GM12891 (cell line): ENCODE data around the gene TMSB10.
A peak's percentile ranks its signal among the peaks of the same experiment; 100 is the strongest.
"Not testable (repeated sequence)": the region's sequence is repeated elsewhere in the genome, so short reads cannot be mapped to it uniquely, and the experiment has no call there.

Experiments used
- DNase-seq: peaks from one replicate; pipeline ENCODE4 v3.0.0; 2011; ENCODE audit warnings: low spot score; ENCODE audit not compliant: insufficient read length
- FAIRE-seq: peaks from 2 replicates; lab custom pipeline; 2011; peaks lifted over from hg19 to GRCh38; lab: Jason Lieb, UNC
- PAX5 ChIP-seq: IDR thresholded peaks from 2 replicates; pipeline ENCODE4 v1.6.1; 2011; ENCODE audit warnings: low read length, moderate library complexity, mild to moderate bottlenecking; ENCODE audit not compliant: insufficient read depth, severe bottlenecking
- POLR2A ChIP-seq: IDR thresholded peaks from 2 replicates; pipeline ENCODE4 v1.6.1; 2011; ENCODE audit warnings: low read depth, low read length, control low read depth
- POLR2AphosphoS5 ChIP-seq: IDR thresholded peaks from 2 replicates; pipeline ENCODE4 v1.6.1; 2011; ENCODE audit warnings: low read depth, low read length, control low read depth
- POU2F2 ChIP-seq: IDR thresholded peaks from 2 replicates; pipeline ENCODE4 v1.6.1; 2011; ENCODE audit warnings: low read depth, mild to moderate bottlenecking, control low read depth, low read length, moderate library complexity
- SPI1 ChIP-seq: IDR thresholded peaks from 2 replicates; pipeline ENCODE4 v1.6.1; 2011; ENCODE audit warnings: low read depth, low read length, control low read depth
- TAF1 ChIP-seq: IDR thresholded peaks from 2 replicates; pipeline ENCODE4 v1.6.1; 2011; ENCODE audit warnings: low read depth, low read length, control low read depth

The TMSB10 gene

DNA sequence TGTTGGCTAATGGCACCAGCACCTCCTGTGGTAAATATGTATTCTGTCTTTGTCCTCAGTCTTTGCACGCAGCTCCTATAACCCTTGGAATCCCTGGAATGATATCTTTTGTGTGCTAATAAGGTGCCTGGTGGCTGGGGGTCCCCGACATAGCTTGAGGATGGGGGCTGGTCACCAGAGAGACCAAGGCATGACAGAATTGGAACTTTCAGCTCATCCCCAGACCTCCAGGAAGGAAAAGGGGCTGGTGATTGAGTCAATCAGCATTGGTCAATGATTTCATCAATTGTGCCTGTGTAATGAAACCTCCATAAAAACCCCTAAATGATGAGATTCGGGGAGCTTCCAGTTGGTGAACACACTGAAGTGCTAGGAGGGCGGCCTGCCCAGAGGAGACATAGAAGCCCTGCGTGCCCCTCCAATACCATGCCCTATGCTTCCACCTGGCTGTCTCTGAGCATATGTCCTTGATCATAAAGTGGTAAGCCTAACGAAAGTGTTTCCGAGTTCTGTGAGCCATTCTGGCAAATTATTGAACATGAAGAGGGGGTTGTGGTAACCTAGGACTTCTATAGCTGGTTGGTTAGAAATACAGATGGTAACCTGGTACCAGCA is 38.9 kb downstream of the TMSB10 start:
- no peak; the same call in 1 of the 2 replicates for TF ChIP-seq POLR2AphosphoS5
- TF ChIP-seq PAX5, result no peak
- no peak for TF ChIP-seq TAF1
- no peak for TF ChIP-seq POLR2A
- no peak for TF ChIP-seq SPI1
- no peak for TF ChIP-seq POU2F2
- FAIRE-seq (no peak), DNase-seq (no peak)

GRCh38 chr2:84945838-84946203 is 40.4 kb downstream of the TMSB10 start:
- not testable (repeated sequence) for DNase-seq, FAIRE-seq

DNA sequence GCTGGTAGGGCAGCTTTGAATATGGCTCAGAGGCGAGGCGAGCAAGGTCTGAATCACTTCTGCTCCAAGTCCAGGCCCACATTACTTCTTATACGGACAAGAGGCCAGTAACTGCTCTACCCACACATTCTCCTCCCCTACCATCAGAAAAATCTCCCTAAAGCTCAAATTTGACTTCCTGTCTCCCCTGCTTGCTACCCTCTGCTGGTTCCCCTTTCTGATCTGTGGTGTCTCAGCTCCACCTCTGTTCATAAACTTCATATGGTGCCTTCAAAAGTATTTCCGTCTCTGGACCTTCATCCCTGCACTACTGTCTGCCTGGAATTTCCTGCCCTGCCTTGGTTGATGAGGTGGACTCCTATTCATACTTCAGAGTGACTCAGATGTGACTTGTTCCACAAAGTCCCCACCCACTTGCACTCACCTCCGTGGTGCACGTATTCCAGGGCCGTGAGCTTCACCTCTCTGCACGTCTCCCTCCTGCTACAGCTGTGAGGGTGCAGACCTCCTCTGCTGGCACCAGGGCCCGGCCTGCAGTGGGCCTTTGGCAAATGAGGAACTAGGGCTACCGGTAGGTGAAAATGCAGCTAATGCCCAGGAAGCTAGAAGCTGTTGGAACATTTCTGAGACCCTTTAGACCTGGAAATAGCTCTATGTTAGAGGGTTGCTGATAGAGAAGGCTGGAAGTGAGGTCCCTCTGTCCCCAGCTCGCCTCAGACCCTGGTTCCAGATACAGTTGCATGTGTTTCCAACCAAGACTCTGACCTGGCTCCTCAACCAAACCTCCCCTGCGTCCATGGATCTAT is 41.0 kb downstream of the TMSB10 start:
- peak; percentile 79 for TF ChIP-seq POLR2AphosphoS5
- TF ChIP-seq TAF1, result peak; percentile 78; the same call in 1 of the 2 replicates
- TF ChIP-seq POU2F2, result 0 out of 2 replicates have a peak, but pooled peaks have one; percentile 49
- TF ChIP-seq SPI1, result peak; percentile 86
- no peak for TF ChIP-seq PAX5
- TF ChIP-seq POLR2A, result peak; percentile 87
- FAIRE-seq (peak; percentile 89), DNase-seq (no peak)

GRCh38 chr2:84947010-84947593 is 41.6 kb downstream of the TMSB10 start:
- TF ChIP-seq PAX5 (no peak), POU2F2 (no peak), POLR2A (no peak), TAF1 (no peak), SPI1 (no peak), POLR2AphosphoS5 (no peak)
- no peak for DNase-seq
- no peak for FAIRE-seq

DNA sequence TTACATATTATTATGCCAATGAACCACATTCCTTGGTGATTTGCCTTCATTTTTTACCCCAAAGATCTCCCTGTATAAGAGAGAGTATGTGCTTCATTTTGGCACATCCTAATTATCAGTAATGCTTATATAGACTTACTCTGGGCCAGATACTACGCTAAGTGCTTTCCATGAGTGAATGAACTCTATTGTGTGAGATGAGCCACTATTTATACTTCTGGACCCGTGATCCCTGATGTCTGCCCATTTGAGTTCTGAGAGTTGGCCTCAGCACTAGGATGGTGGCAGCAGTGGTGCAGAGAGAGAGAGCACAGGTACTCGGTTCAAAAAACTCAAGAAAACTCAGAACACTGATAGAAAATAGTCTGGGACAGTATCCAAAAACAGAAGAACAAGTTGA is 48.1 kb downstream of the TMSB10 start:
- DNase-seq (no peak), FAIRE-seq (no peak)
- no peak for TF ChIP-seq POU2F2
- no peak for TF ChIP-seq TAF1
- no peak for TF ChIP-seq POLR2A
- TF ChIP-seq POLR2AphosphoS5, result no peak

- FAIRE-seq, result no peak
- TF ChIP-seq PAX5 (no peak), POLR2A (no peak), TAF1 (no peak), POLR2AphosphoS5 (no peak), POU2F2 (no peak), SPI1 (no peak)
- DNase-seq, result no peak
Observed at GRCh38 chr2:84954329-84954728, 48.9 kb downstream of the TMSB10 start.
